ENCODE measurements around the gene CCDC88C. TPM values are rescaled to one million over a fixed set of nuclear protein-coding genes. Genes with fewer than 3 reads are reported as not detected.

CCDC88C gene
- total RNA-seq, 1 experiment from 2014 or later, result 33.2 TPM

DNA sequence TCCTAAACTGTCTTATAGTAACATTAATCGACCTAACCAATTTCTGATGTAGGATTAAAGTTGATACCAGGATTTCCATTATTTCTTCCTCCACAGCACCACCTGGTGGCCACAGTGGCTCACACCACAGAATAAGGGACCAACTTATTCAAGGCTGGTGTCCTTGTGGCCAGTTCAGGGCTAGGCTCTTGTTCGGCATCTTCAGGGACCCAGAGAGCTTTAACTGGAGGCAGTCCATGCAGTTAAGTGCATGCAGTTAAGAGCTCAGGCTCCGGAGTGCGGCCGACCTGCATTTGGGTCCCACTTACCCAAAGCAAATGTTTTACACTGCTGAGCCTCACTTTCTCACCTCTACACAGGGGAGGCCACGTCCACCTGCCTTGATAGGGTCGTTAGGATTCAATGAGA is 131.1 kb downstream of the CCDC88C start:
- Mint-ChIP-seq H3K36me3 (ENCODE audit: insufficient read depth, unreplicated experiment) (peaks cover 11% of the 10 kb centered on the region), H3K4me3 (ENCODE audit: low read depth, unreplicated experiment) (no peak overlapping the region), H3K4me1 (ENCODE audit: low read depth, unreplicated experiment) (no peaks in the 10 kb centered on the region), H3K27ac (ENCODE audit: unreplicated experiment) (no peak overlapping the region), H3K9me3 (ENCODE audit: low read depth, unreplicated experiment) (no peaks in the 10 kb centered on the region), H3K27me3 (ENCODE audit: unreplicated experiment) (no peaks in the 10 kb centered on the region)
- peak; percentile 78 for DNase-seq
- no TSS peak for BruUV-seq (replicated peaks)
- TF ChIP-seq, protein P1, sequence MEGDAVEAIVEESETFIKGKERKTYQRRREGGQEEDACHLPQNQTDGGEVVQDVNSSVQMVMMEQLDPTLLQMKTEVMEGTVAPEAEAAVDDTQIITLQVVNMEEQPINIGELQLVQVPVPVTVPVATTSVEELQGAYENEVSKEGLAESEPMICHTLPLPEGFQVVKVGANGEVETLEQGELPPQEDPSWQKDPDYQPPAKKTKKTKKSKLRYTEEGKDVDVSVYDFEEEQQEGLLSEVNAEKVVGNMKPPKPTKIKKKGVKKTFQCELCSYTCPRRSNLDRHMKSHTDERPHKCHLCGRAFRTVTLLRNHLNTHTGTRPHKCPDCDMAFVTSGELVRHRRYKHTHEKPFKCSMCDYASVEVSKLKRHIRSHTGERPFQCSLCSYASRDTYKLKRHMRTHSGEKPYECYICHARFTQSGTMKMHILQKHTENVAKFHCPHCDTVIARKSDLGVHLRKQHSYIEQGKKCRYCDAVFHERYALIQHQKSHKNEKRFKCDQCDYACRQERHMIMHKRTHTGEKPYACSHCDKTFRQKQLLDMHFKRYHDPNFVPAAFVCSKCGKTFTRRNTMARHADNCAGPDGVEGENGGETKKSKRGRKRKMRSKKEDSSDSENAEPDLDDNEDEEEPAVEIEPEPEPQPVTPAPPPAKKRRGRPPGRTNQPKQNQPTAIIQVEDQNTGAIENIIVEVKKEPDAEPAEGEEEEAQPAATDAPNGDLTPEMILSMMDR (IDR thresholded peaks at IDR 0.05; ENCODE audit: unreplicated experiment), result peak; percentile 73
- intact Hi-C loops (cut with micrococcal nuclease; ENCODE audit: unreplicated experiment), result loop anchor here (1.0 kb wide), 2 partner anchors 109 to 383 kb away; no protein-coding TSS in a partner anchor
- CTCF ChIA-PET, result interaction anchor here (1.7 kb wide), 1 partner anchor 109 kb away, joined by 7 read pairs; no protein-coding TSS in a partner anchor

DNA sequence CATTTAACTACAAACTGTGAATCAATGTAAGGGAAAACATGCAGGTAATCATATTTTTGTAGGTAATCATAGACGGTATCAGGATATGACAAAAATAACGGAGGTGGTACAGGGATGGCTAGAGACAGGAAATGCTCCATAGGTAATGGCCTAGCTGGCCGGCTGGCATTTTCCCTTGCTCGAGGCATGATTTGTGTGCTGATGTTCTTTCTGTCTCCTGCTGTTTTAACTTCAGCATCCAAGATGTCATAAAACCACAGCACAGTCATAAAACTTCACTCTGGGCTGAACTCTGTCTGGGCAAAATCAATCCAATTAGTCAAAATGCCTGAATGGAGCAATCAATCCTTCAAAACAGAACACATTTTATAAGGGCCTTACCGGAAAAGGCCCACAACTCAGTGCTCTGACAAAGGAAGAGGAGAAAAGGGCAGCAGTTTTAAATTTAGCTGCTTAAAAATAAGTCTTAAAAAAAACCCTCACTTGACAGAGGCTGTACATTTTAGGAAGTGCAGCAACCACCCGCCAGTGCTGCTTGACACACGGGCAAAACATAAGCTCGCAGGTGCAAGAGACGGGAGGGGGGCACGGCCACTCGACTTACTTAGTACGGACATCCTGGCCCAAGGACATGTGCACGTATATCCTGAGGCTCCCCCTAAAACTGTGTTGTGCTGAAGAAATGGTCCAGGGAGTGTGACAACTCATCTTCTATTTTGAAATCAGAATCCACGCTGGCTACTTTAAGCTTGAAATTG is 132.7 kb downstream of the CCDC88C start:
- CTCF ChIA-PET, result no interaction called here
- Mint-ChIP-seq H3K9me3 (ENCODE audit: low read depth, unreplicated experiment) (no peaks in the 10 kb centered on the region), H3K27ac (ENCODE audit: unreplicated experiment) (peak overlapping the region; percentile 62), H3K36me3 (ENCODE audit: insufficient read depth, unreplicated experiment) (peaks cover 11% of the 10 kb centered on the region), H3K4me1 (ENCODE audit: low read depth, unreplicated experiment) (no peaks in the 10 kb centered on the region), H3K4me3 (ENCODE audit: low read depth, unreplicated experiment) (no peak overlapping the region), H3K27me3 (ENCODE audit: unreplicated experiment) (no peaks in the 10 kb centered on the region)
- TF ChIP-seq, protein P1 (IDR thresholded peaks at IDR 0.05; ENCODE audit: unreplicated experiment), result no peak
- intact Hi-C loops (cut with micrococcal nuclease; ENCODE audit: unreplicated experiment), result no loop called here
- no peak for DNase-seq
- BruUV-seq (replicated peaks), result no TSS peak

DNA sequence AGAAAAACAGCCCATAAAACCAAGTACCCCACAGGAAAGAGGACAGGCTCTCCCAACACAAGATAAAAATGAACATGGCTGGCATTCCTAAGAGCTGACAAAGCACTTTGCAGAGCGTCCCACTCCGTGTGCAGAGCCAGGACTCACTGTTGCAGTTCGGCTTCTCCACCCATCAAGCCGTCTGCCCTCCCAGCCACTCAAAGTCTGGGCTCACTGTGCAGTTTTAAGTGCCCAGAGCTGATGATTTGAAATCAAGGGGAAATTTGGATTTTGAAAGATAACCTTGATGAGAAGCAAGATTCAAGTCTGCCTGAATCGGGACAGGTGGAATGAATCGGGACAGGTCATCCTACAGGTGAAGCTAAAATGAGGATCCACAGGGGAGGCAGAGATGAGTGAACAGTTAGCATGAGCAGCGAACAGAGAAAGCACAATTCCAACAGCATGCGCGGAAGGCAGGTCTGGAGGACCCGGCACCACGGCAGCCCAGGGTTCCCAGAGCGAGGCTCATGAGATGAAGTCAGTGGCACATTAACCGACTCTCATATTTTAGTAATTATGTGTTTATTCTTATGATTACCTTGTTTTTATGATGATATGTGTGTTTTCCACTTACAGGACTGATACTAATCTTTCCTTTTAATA is 133.4 kb downstream of the CCDC88C start:
- Mint-ChIP-seq H3K27me3 (ENCODE audit: unreplicated experiment) (no peaks in the 10 kb centered on the region), H3K27ac (ENCODE audit: unreplicated experiment) (no peak overlapping the region), H3K4me1 (ENCODE audit: low read depth, unreplicated experiment) (no peaks in the 10 kb centered on the region), H3K9me3 (ENCODE audit: low read depth, unreplicated experiment) (no peaks in the 10 kb centered on the region), H3K4me3 (ENCODE audit: low read depth, unreplicated experiment) (no peak overlapping the region), H3K36me3 (ENCODE audit: insufficient read depth, unreplicated experiment) (peaks cover 8% of the 10 kb centered on the region)
- no TSS peak for BruUV-seq (replicated peaks)
- DNase-seq, result no peak
- CTCF ChIA-PET, result no interaction called here
- intact Hi-C loops (cut with micrococcal nuclease; ENCODE audit: unreplicated experiment), result no loop called here
- TF ChIP-seq, protein P1 (IDR thresholded peaks at IDR 0.05; ENCODE audit: unreplicated experiment), result no peak

DNA sequence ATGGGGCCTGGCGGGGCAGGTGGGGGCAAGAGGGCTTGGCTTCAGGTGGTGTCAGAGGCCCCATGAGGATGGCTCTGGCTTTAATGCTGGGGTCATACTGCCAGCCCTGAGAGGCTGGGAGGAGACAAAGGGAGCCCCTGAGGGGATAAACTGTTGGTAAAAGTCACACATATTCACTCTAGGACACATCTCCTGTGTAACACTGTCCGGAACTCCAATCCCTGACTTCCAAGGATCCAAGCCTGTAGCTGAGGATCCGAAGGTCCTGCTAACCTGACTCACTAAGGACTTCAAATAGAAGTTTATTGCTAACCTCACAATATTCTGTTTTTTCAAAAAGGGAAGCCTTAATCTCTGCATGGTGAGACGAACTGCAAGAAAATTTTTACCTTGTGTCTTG is 134.0 kb downstream of the CCDC88C start:
- Mint-ChIP-seq H3K27me3 (ENCODE audit: unreplicated experiment) (no peaks in the 10 kb centered on the region), H3K4me3 (ENCODE audit: low read depth, unreplicated experiment) (no peak overlapping the region), H3K36me3 (ENCODE audit: insufficient read depth, unreplicated experiment) (peaks cover 6% of the 10 kb centered on the region), H3K4me1 (ENCODE audit: low read depth, unreplicated experiment) (no peaks in the 10 kb centered on the region), H3K9me3 (ENCODE audit: low read depth, unreplicated experiment) (no peaks in the 10 kb centered on the region), H3K27ac (ENCODE audit: unreplicated experiment) (no peak overlapping the region)
- CTCF ChIA-PET, result no interaction called here
- TF ChIP-seq, protein P1 (IDR thresholded peaks at IDR 0.05; ENCODE audit: unreplicated experiment), result no peak
- no peak for DNase-seq
- no TSS peak for BruUV-seq (replicated peaks)
- intact Hi-C loops (cut with micrococcal nuclease; ENCODE audit: unreplicated experiment), result no loop called here

Measured in Calu3 (cell line).